RCC 7860 (cell line): Measurements from ENCODE around the gene GRID1.

ENCODE experiments used
- DNase-seq: peaks from one replicate; pipeline ENCODE4 v3.0.0-alpha.2; 2015; ENCODE audit warnings: low spot score
- FAIRE-seq: peaks from 2 replicates; lab custom pipeline; 2012; peaks lifted over from hg19 to GRCh38; lab: Jason Lieb, UNC

Gene GRID1

GRCh38 chr10:86295351-86295750 lies 71.2 kb downstream of the GRID1 start:
- DNase-seq = no peak
- no peak for FAIRE-seq

DNA sequence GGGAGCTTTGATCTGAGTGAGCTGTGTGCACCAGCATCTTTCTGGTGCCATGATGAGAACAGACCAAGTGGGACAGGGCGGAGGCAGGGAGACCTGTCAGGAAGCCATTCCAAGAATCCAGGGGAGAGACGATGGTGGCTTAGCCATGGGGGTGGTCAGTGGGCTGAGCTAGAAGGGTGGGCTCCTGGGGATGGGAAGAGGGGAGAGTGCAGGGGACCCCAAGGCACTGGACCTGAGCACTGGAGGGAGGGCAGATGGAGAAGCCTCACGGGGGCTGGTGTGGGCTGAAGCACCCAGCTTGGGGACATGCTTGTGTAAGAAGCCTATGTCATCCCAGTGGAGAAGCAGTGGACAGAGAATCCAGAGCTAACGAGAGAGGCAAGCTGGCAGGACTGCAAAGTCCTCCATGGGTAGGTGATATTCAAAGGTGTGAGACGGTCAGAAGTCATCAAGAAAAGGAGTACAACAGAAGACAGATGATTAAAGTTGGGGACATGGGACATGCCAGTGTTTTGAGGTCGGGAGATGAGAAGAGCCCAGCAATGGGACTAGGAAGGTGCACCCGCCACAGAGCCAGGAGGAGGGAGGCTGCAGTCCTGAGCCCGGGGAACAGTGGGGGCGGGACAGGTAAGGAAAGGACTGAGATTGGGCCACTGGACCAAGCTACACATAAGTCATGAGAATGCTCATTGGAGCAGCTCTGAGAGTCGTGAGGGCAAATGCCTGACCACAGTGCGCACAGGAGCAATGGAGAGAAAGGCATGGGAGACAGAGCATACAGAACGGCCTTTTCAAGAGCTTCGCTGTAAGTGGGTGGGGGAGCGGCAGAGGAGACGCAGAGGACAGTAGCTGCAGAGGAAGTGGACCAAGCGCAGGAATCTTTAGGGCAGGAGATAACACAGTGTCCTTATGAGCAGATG lies 72.0 kb downstream of the GRID1 start:
- DNase-seq (no peak), FAIRE-seq (no peak)

DNA sequence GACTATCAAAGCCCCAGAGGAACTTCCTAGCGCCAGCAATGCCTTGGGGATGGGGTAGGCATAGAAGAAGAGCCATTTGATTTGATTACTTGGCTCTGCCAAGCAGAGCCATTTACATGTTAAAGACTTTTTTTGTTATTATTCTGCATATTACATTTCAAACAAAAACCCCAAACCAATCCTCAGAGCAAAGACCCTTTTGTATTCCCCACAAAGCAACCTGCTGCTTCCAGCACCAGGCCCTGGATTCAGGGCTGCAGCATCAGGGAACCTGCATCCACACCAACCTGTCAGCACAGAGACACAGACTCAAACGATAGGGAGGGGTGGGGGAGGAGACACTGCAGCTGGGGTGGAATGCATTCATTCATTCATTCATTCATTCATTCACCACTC lies 73.2 kb downstream of the GRID1 start:
- FAIRE-seq = no peak
- no peak for DNase-seq

- DNase-seq = no peak
- FAIRE-seq = no peak
Measured at GRCh38 chr10:86292462-86293395, 73.9 kb downstream of the GRID1 start.

DNA sequence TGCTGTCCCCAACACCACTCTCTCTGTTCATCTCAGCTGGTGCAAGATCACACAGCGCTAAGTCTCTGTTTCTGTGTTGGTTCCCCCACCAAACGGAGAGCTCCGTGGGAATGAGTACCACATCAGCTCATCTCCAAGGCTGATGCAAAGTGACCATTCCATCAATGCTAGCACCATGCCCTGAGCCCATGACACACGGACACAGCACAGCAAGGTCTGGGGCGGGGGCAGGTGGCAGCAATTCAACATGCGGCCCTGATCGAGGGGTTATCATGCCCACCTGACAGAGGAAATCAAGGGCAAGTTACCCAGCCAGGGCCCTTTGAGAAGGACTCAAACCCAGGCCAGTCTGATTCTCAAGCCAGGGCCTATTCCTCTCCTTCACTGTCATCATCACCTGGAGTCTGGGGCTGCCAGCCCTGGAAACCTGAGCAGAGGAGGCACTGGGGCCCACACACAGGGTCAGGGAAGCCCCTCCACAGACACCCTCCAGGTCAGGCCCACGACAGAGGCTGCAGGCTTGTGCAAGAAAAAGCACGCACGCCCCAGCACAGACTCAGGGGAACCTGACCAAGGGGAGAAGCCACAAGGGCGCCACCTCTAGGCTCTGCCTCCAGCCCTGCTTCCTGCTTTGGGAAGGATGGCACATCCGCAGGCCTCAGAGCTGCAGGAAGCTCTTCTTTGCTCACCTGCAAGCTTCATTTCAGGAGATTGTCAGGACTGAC lies 74.8 kb downstream of the GRID1 start:
- FAIRE-seq (no peak), DNase-seq (no peak)

GRCh38 chr10:86290933-86291615 lies 75.5 kb downstream of the GRID1 start:
- FAIRE-seq = no peak
- no peak for DNase-seq

DNA sequence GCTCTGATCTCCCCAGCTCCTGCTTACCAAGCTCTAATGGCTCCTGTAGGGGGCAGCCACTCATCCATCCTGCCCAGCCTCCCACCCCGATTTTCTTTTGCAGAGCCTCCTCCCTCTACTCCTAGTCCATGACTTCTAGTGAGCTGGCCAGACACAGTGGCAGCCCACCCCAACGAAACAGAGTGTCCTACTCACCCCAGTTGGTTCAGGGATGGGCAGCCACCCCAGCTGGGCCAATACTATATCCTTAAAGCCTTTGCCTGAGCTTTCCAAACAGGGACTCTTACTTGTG lies 77.1 kb downstream of the GRID1 start:
- DNase-seq = no peak
- no peak for FAIRE-seq

DNA sequence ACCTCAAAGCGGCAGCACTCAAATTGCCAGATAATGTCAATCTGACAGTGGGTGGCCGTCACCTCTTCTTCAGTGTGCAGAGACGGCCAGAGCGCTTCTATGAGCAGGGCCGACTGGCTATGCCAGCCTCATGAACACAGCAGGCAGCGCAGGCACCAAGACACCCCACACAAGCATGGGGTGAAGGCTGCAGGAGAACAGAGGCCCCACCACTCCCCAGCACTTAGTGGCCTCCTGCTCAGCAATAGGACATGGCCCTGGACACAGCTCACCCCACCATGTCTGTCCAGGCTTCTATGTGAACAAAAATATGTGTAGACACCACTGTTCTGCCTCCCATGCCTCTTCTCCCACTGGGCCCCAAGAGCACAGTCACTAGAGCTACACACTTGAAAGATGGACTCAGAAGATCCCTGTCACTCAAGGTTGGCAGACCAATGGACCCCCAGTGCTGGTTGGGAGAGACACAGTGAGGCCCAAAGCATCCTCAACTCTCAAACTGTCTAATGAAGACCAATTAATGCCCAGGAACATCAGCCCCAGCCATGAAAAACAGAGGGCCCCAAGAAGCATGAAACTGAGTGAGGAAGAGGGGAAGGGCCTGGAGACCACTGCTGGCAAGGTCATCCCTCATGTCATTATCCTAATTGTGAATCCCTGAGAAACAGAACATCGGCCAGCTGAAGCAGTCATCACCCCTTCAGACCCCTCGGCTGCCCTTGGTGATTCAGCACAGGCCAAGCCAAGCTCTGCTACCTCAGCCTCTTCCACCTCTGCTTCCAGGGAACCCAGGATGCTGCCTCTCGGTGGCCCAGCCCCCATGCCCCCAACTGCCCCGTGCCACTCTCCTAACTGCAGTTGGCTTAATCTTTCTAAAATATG lies 77.7 kb downstream of the GRID1 start:
- FAIRE-seq (no peak), DNase-seq (no peak)

GRCh38 chr10:86287966-86288579 lies 78.5 kb downstream of the GRID1 start:
- FAIRE-seq = no peak
- DNase-seq = no peak

- DNase-seq = no peak
- no peak for FAIRE-seq
Measured at GRCh38 chr10:86287110-86287793, 79.3 kb downstream of the GRID1 start.

DNA sequence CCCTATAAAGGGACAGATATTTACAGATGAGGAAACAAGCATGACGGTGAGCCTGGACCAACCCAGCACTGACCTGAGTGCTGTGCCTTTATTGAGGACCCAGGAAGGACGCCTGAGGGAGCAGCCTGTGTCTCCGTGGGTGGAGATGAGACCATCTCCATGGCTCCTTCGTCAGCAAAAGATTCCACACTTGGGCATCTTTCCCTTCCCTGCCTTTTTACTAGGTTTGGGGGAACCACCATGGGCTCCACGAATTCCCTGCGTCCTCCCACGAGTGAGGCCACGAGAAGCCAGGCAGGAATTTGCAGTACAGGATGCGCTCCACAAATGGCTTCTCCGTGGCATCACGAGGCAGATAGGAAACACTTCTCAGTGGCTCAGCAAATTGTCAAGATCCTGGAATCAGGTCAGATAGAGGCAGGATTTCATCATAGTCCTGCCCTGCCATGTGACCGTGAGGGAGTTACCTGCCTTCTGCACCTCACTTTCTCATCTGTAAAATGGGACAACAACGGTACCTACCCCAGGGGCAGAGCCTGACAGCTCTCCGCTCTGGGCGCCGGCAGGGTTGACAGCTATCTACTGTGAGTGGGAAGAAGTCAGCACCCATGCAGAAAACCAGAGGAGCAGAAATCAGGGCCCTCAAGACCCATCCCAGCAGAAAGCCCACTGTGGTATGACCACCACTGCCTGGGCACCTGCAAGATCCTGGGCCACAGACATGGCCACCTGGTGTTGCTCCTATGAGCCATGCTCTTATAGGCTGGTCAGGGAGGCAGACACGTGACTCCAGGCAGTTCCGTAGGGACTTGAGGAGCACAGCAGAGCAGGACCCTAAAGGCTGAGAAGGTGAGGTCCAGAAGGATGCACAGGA lies 80.1 kb downstream of the GRID1 start:
- DNase-seq (no peak), FAIRE-seq (no peak)

DNA sequence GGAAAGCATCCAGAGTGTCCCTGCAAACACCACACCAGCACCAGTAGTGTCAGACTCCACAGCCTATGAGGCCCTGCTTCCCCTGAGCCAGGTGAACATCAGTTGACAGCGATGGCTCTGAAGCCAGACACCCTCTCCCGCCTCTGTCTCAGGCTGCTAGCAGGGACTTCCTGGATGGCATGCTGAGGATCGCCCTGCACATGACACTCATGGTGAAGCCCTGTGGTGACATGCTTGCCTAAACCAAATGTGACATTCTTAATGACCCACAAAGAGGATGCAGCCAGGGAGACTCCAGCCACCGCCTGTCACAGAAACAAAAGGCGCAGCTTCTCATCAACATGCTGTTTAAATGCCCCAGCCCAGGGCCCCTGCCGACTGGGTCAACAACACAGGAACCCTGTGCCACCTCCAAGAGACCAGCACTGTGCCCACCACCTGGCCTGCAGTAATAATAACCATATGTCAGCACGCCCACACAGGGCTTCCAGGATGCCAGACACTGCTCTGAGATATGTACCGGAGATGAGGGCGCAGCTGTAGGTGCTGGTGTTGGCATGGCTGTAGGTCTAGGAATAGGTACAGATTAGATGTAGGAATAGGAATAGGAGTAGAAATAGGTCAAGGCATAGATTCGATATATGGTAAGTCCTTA lies 81.3 kb downstream of the GRID1 start:
- DNase-seq = no peak
- FAIRE-seq = no peak

DNA sequence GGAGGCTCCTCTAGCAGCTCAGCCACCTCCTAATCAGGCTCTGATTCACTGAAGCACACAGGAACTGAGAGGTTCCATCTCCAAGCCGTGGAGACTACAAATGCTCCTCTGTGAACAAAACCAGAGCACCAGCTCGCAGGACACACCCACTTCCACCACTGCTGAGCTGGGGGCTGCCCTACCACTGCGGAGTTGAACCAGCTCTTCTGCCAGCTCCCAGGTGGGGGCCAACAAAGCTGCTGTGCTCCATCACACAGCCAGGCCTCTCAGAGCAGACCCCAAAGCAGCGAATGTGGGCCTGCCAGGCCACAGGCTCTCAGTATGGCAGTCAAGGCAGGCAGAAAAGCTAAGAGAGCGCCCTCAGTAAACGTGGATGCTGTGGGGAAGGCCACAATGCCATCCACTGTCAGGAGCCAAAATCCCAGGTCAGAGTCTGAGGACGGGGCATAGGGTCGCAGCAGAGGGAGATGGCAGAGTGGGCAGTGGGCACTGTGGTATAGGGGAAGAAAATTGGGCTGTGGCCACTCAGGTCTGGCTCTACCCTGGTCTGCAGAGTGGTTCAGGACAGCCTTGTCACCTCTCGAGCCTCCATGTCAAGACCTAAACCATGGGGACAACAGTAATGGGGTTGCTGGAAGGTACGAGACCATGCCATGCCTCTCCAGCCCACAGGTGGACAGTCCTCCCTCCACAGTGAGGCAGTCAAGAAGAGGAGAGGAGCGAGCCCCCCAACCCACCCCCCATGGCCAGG lies 82.1 kb downstream of the GRID1 start:
- DNase-seq (no peak), FAIRE-seq (no peak)

GRCh38 chr10:86283466-86284287 lies 82.9 kb downstream of the GRID1 start:
- DNase-seq (no peak), FAIRE-seq (no peak)

- FAIRE-seq (no peak), DNase-seq (no peak)
Measured at GRCh38 chr10:86282664-86283465, 83.7 kb downstream of the GRID1 start.
